GM10248 (cell line): ENCODE measurements around the gene PLCH2.

ENCODE experiments used
- CTCF ChIA-PET: fragments of 300-600 bp; sonication (Branson Sonifier 250); formaldehyde crosslinking; extraction: SDS; loops from one replicate; lab custom pipeline; 2021; ENCODE audit warnings: antibody characterized with exemption; lab: Yijun Ruan, JAX
- POLR2A ChIA-PET: fragments of 350-650 bp; sonication (Branson Sonifier 250); formaldehyde crosslinking; extraction: SDS; loops from one replicate; lab custom pipeline; 2020; ENCODE audit warnings: antibody characterized with exemption; lab: Yijun Ruan, JAX
- DNase-seq: peaks from one replicate; pipeline ENCODE4 v3.0.0; 2012; ENCODE audit errors: extremely low spot score
- TF ChIP-seq, protein P1 (sequence below): IDR thresholded peaks from 2 replicates; pipeline ENCODE4 v1.5.1; 2012; ENCODE audit warnings: mild to moderate bottlenecking, low read depth; ENCODE audit errors: extremely low read depth, missing control alignments, control extremely low read depth

Gene PLCH2

GRCh38 chr1:2477791-2478499, 1.9 kb downstream of the PLCH2 start:
- POLR2A ChIA-PET: interaction anchor here (0.5 kb wide), 1 partner anchor 45 kb away, joined by 3 read pairs; no protein-coding TSS in a partner anchor
- no peak for DNase-seq
- CTCF ChIA-PET: no interaction called here
- TF ChIP-seq, protein P1, sequence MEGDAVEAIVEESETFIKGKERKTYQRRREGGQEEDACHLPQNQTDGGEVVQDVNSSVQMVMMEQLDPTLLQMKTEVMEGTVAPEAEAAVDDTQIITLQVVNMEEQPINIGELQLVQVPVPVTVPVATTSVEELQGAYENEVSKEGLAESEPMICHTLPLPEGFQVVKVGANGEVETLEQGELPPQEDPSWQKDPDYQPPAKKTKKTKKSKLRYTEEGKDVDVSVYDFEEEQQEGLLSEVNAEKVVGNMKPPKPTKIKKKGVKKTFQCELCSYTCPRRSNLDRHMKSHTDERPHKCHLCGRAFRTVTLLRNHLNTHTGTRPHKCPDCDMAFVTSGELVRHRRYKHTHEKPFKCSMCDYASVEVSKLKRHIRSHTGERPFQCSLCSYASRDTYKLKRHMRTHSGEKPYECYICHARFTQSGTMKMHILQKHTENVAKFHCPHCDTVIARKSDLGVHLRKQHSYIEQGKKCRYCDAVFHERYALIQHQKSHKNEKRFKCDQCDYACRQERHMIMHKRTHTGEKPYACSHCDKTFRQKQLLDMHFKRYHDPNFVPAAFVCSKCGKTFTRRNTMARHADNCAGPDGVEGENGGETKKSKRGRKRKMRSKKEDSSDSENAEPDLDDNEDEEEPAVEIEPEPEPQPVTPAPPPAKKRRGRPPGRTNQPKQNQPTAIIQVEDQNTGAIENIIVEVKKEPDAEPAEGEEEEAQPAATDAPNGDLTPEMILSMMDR: no peak

GRCh38 chr1:2479186-2479585, 3.1 kb downstream of the PLCH2 start:
- no peak for DNase-seq
- ChIA-PET CTCF (no interaction called here), POLR2A (no interaction called here)
- TF ChIP-seq, protein P1: no peak

- CTCF ChIA-PET: no interaction called here
Observed at GRCh38 chr1:2479618-2480017, 3.5 kb downstream of the PLCH2 start.

DNA sequence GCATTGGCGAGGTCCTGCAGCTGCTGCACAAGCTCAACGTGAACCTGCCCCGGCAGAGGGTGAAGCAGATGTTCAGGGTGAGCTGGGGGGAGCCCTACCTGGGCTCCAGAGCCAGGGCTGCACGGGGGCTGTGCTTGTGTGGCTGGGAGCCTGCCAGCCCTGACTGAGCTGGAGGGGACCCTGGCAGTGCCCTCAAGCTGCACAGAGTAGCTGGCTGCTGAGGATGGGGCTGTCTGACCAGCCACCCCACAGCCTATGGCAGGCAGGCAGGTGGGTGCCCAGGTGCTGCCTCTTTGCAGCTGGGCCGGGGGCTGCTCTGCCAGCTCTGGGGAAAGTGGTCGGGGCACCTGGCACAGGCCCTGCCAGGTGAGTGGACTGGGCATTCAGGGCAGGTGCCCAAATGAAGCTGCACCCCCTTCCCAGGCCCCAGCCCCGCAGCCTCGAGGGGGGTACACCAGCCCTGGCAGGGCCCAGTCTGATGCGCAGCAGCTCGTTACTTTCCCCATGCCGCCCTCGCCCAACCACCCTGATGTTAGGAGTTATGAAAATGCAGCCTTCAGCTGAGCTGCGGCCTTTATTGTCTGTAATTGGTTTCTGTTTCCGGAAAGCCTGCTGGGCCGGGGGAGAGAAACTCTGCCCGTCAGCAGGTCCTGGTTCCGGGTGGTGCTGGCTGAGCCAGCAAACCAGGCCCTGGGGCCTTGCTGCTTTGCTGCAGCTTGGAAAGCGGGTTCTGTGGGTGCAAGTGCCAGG, 4.3 kb downstream of the PLCH2 start:
- POLR2A ChIA-PET: no interaction called here
- TF ChIP-seq, protein P1: no peak
- no peak for DNase-seq
- CTCF ChIA-PET: no interaction called here

More at GRCh38 chr1:2479618-2480017, 3.5 kb downstream of the PLCH2 start:
- TF ChIP-seq, protein P1: no peak
- DNase-seq: no peak
- POLR2A ChIA-PET: no interaction called here

- TF ChIP-seq, protein P1: no peak
- ChIA-PET CTCF (no interaction called here), POLR2A (no interaction called here)
- no peak for DNase-seq
Observed at GRCh38 chr1:2480986-2481364, 4.9 kb downstream of the PLCH2 start.

DNA sequence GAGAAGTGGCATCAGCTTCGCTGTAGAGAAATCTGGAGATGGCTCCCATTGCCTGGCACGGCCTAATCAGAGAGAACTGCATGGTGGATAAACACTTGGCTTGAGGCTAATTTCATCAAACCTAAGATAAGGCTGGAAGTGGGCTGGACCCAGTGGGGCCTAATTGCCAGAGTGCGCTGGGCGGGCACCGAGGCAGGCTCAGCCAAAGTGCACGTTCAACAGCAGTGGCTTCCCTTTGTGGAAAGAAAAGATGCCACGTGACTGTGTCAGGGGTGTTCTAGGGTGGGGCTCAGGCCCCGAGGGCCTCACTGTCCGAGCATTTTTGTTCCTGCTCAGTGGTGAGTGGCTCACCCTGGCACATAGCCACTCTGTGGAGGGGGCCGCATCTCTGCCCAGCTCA, 5.8 kb downstream of the PLCH2 start:
- TF ChIP-seq, protein P1: no peak
- DNase-seq: no peak
- CTCF ChIA-PET: no interaction called here
- POLR2A ChIA-PET: no interaction called here
